HepG2 (cell line): Measurements from ENCODE around the gene MAMLD1. TPM values are rescaled to one million over a fixed set of nuclear protein-coding genes. Genes with fewer than 3 reads are reported as not detected.

Source experiments
- ATAC-seq: fragments of 200-7000 bp; cut with Tn5 transposase; 3 replicates; pipeline ENCODE4 v1.9.1; 2020; ENCODE audit warnings: mild to moderate bottlenecking, moderate library complexity
- BruUV-seq: library from RNA; stranded (reverse); fragments of 400-500 nt; replicated peaks from 2 replicates; lab custom pipeline; 2021; lab: Mats Ljungman, UMichigan
- CTCF ChIA-PET: fragments of 300-600 bp; formaldehyde crosslinking; extraction: SDS; loops from one replicate; lab custom pipeline; 2021; ENCODE audit warnings: low total read pairs, inconsistent platforms, low intra/inter-chr PET ratio; lab: Yijun Ruan, JAX
- POLR2A ChIA-PET: fragments of 350-600 bp; sonication (Branson Sonifier 250); formaldehyde crosslinking; loops from one replicate; lab custom pipeline; 2020; ENCODE audit warnings: antibody characterized with exemption, inconsistent platforms; lab: Yijun Ruan, JAX
- DNase-seq: peaks from one replicate; pipeline ENCODE4 v3.0.0-alpha.2; 2015; ENCODE audit warnings: low spot score
- FAIRE-seq: peaks from 3 replicates; lab custom pipeline; 2011; peaks lifted over from hg19 to GRCh38; lab: Jason Lieb, UNC
- H2AFZ ChIP-seq: one replicate; pipeline ENCODE4 v1.6.1; 2011; ENCODE audit warnings: low read length, inconsistent platforms
- H3K27ac ChIP-seq: fragments of 300-600 bp; 3 replicates; pipeline ENCODE4 v1.8.0; 2011; ENCODE audit warnings: mixed run types, mild to moderate bottlenecking, mixed read lengths, low read length, inconsistent platforms; ENCODE audit not compliant: insufficient read depth; ENCODE audit errors: extremely low read length
- H3K27me3 ChIP-seq, 2 experiments: fragments of 200-600 bp in 1 of 2; 2 replicates in 1 of 2; 3 replicates in 1 of 2; pipeline versions ENCODE4 v1.6.0 to v1.8.0; 2011; ENCODE audit warnings: low read length in 2 of 2, mild to moderate bottlenecking in 2 of 2, moderate library complexity in 2 of 2, inconsistent platforms in 1 of 2; ENCODE audit not compliant: insufficient read depth in 2 of 2, control insufficient read depth in 1 of 2
- H3K36me3 ChIP-seq, 2 experiments: fragments of 200-600 bp in 1 of 2; replicated peaks in 1 of 2; 2 replicates in 1 of 2; 3 replicates in 1 of 2; pipeline versions ENCODE4 v1.5.1 to v1.8.0; 2011; ENCODE audit warnings: low read length in 2 of 2, inconsistent platforms in 1 of 2; ENCODE audit not compliant: insufficient read depth in 2 of 2, control insufficient read depth in 1 of 2
- H3K4me1 ChIP-seq: 2 replicates; pipeline ENCODE4 v1.5.1; 2012; ENCODE audit warnings: low read length, inconsistent platforms; ENCODE audit not compliant: insufficient read depth
- H3K4me2 ChIP-seq: 2 replicates; pipeline ENCODE4 v1.6.0; 2011; ENCODE audit warnings: low read depth, low read length, inconsistent platforms
- H3K4me3 ChIP-seq, 3 experiments: fragments of 200-600 bp in 1 of 3; sonication (generic), shearing (Covaris generic) in 1 of 3; replicated peaks in 1 of 3; 2 replicates each; pipeline ENCODE4 v1.5.1; 2011 to 2016; ENCODE audit warnings: low read length in 3 of 3, inconsistent platforms in 2 of 3, low read depth in 2 of 3, mild to moderate bottlenecking in 2 of 3, control low read depth in 1 of 3, mixed read lengths in 1 of 3; ENCODE audit not compliant: insufficient read depth in 1 of 3
- H3K79me2 ChIP-seq: one replicate; pipeline ENCODE4 v1.6.1; 2011; ENCODE audit warnings: low read length, inconsistent platforms; ENCODE audit not compliant: insufficient read depth
- H3K9ac ChIP-seq: 2 replicates; pipeline ENCODE4 v1.6.0; 2011; ENCODE audit warnings: mild to moderate bottlenecking, low read depth, low read length, inconsistent platforms; ENCODE audit not compliant: insufficient read depth
- H3K9me3 ChIP-seq: 2 replicates; pipeline ENCODE4 v1.5.1; 2012; ENCODE audit warnings: mild to moderate bottlenecking, low read length
- H4K20me1 ChIP-seq: 2 replicates; pipeline ENCODE4 v1.6.0; 2011; ENCODE audit warnings: inconsistent platforms, mild to moderate bottlenecking, low read length, moderate library complexity; ENCODE audit not compliant: insufficient read depth
- AKAP8 ChIP-seq: sonication (generic); formaldehyde crosslinking; IDR thresholded peaks from 2 replicates; pipeline ENCODE4 v1.5.1; 2020; ENCODE audit warnings: mild to moderate bottlenecking, missing genetic modification reagents
- CC2D1A ChIP-seq: sonication (generic); formaldehyde crosslinking; IDR thresholded peaks from 2 replicates; pipeline ENCODE4 v1.8.1; 2023; ENCODE audit warnings: mild to moderate bottlenecking, missing genetic modification reagents
- CTCF ChIP-seq: sonication (generic); formaldehyde crosslinking; IDR thresholded peaks from 2 replicates; pipeline ENCODE4 v1.5.0; 2020; ENCODE audit warnings: mild to moderate bottlenecking, missing genetic modification reagents, moderate library complexity
- FOXK2 ChIP-seq: fragments of 450-650 bp; IDR thresholded peaks from 2 replicates; pipeline ENCODE4 v1.6.1; 2016
- HDAC6 ChIP-seq: fragments of 200-600 bp; sonication (generic); IDR thresholded peaks from 2 replicates; pipeline ENCODE4 v1.7.0; 2017; ENCODE audit warnings: mild to moderate bottlenecking, antibody characterized with exemption, low read length, low read depth
- MAF1 ChIP-seq: sonication (generic); formaldehyde crosslinking; IDR thresholded peaks from 2 replicates; pipeline ENCODE4 v1.5.0; 2020; ENCODE audit warnings: missing genetic modification reagents, borderline replicate concordance
- MED8 ChIP-seq: sonication (generic); formaldehyde crosslinking; IDR thresholded peaks from 2 replicates; pipeline ENCODE4 v1.8.1; 2023; ENCODE audit warnings: mild to moderate bottlenecking, missing genetic modification reagents; ENCODE audit not compliant: insufficient replicate concordance
- PAXIP1 ChIP-seq: sonication (generic); formaldehyde crosslinking; conservative IDR thresholded peaks from 2 replicates; pipeline ENCODE4 v1.4.0; 2020; ENCODE audit warnings: mild to moderate bottlenecking, missing genetic modification reagents, moderate library complexity
- PITX1 ChIP-seq: sonication (generic); formaldehyde crosslinking; IDR thresholded peaks from 2 replicates; pipeline ENCODE4 v1.5.1; 2020; ENCODE audit warnings: mild to moderate bottlenecking, missing genetic modification reagents
- PPARG ChIP-seq: conservative IDR thresholded peaks from 2 replicates; pipeline ENCODE4 v1.6.1; 2016; ENCODE audit warnings: missing biosample characterization, missing genetic modification reagents
- RAD51 ChIP-seq: fragments of 450-650 bp; IDR thresholded peaks from 2 replicates; pipeline ENCODE4 v1.6.1; 2016; ENCODE audit warnings: borderline replicate concordance
- REST ChIP-seq, 2 experiments: IDR thresholded peaks; 2 replicates each; pipeline ENCODE4 v1.6.1; 2011 to 2012; ENCODE audit warnings: low read length in 2 of 2, borderline replicate concordance in 1 of 2, low read depth in 1 of 2, mild to moderate bottlenecking in 1 of 2, moderate library complexity in 1 of 2
- ZBTB20 ChIP-seq: sonication (generic); formaldehyde crosslinking; IDR thresholded peaks from 2 replicates; pipeline ENCODE4 v1.8.1; 2023; ENCODE audit warnings: missing genetic modification reagents, low read depth, mild to moderate bottlenecking, borderline replicate concordance
- ZNF552 ChIP-seq: sonication (generic); formaldehyde crosslinking; IDR thresholded peaks from 2 replicates; pipeline ENCODE4 v1.9.0; 2022; ENCODE audit warnings: missing genetic modification reagents, mild to moderate bottlenecking, borderline replicate concordance
- ZNF776 ChIP-seq: sonication (generic); formaldehyde crosslinking; IDR thresholded peaks from 2 replicates; pipeline ENCODE4 v1.4.0; 2020; ENCODE audit warnings: mild to moderate bottlenecking, missing genetic modification reagents
- WGBS: methylation state at CpG from one replicate; pipeline ENCODE4 v1.1.6; 2017; ENCODE audit warnings: low lambda C conversion rate; 5-methylcytosine and 5-hydroxymethylcytosine counted together
- in situ Hi-C: cut with HindIII; loops from 2 replicates; pipeline ENCODE4 v1.10.0; 2017; ENCODE audit warnings: low pct_unique_long_range_greater_than_20kb; ENCODE audit not compliant: extremely low pct_ligation_motif_present
- intact Hi-C: fragments of 100-400 bp; cut with micrococcal nuclease; formaldehyde crosslinking; loops from one replicate; pipeline ENCODE4 v1.10.0; 2022; ENCODE audit not compliant: unreplicated experiment
- polyA plus RNA-seq, 8 experiments: library from polyadenylated mRNA; depleted of rRNA in 3 of 8; stranded (reverse) in 7 of 8; unstranded in 1 of 8; fragments of >200 nt; fragmentation: Illumina TruSeq in 4 of 8; extraction: Trizol in 4 of 8; gene quantifications; 2 replicates each; pipeline versions ENCODE4 v1.2.1 to v1.2.3, GENCODE V29; 2011 to 2016; ENCODE audit warnings: low read depth in 4 of 8, missing spikeins in 1 of 8, mixed read lengths in 1 of 8; ENCODE audit not compliant: insufficient read depth in 1 of 8
- total RNA-seq, 5 experiments: library from RNA; depleted of rRNA; stranded (reverse); fragments of >200 nt; fragmentation: Illumina TruSeq; extraction: Trizol; gene quantifications; 2 replicates each; pipeline ENCODE4 v1.2.3, GENCODE V29; 2016; ENCODE audit warnings: low read depth in 1 of 5

The MAMLD1 gene
- total and polyA plus RNA-seq, 2 of the 13 experiments (the other 11 are each of a cell fraction or from before 2014, with no cell fraction given), result not detected

- TF ChIP-seq CTCF (CRISPR knock-in tag) (no peak), HDAC6 (no peak), ZBTB20 (CRISPR knock-in tag) (no peak), PPARG (CRISPR knock-in tag) (no peak), REST (IDR thresholded peaks at IDR 0.05; ENCODE audit: borderline replicate concordance in 1 of 2, low read depth in 1 of 2, low read length in 2 of 2) (no peak), ZNF552 (CRISPR knock-in tag) (no peak), PAXIP1 (CRISPR knock-in tag) (no peak), ZNF776 (CRISPR knock-in tag) (no peak), MAF1 (no peak), PITX1 (CRISPR knock-in tag) (no peak), RAD51 (no peak), FOXK2 (no peak), MED8 (CRISPR knock-in tag) (no peak), AKAP8 (CRISPR knock-in tag) (no peak), CC2D1A (no peak)
- H3K9me3 ChIP-seq, result no peaks in the 10 kb centered on the region
- H3K27me3 ChIP-seq, result no peaks in the 10 kb centered on the region
- in situ Hi-C loops (no loop called here), intact Hi-C loops (no loop called here)
- H3K4me2 ChIP-seq, result no peak overlapping the region
- no peak overlapping the region for H3K27ac ChIP-seq
- CTCF ChIA-PET, result no interaction called here
- H3K79me2 ChIP-seq, result no peaks in the 10 kb centered on the region
- H4K20me1 ChIP-seq, result no peaks in the 10 kb centered on the region
- no peak overlapping the region for H2AFZ ChIP-seq
- no peak overlapping the region for H3K4me3 ChIP-seq
- H3K36me3 ChIP-seq, result no peaks in the 10 kb centered on the region
- no peaks in the 10 kb centered on the region for H3K4me1 ChIP-seq
- no peak for FAIRE-seq
- no TSS peak for BruUV-seq
- POLR2A ChIA-PET, result no interaction called here
- no peak for DNase-seq
- H3K9ac ChIP-seq, result no peak overlapping the region
- whole genome bisulfite sequencing, result 0% methylated on average over 1 of the region's 3 CpGs
- ATAC-seq, result no peak
Observed at GRCh38 chrX:150409486-150409885, 46.4 kb downstream of the MAMLD1 start.
